HG02571 (cell line): ENCODE measurements around the gene HLA-DOA.

Experiments
- ATAC-seq: cut with Tn5 transposase; IDR thresholded peaks from one replicate; pipeline ENCODE4 v1.9.1; 2021; ENCODE audit warnings: mild to moderate bottlenecking, moderate library complexity; ENCODE audit not compliant: unreplicated experiment

The HLA-DOA gene

DNA sequence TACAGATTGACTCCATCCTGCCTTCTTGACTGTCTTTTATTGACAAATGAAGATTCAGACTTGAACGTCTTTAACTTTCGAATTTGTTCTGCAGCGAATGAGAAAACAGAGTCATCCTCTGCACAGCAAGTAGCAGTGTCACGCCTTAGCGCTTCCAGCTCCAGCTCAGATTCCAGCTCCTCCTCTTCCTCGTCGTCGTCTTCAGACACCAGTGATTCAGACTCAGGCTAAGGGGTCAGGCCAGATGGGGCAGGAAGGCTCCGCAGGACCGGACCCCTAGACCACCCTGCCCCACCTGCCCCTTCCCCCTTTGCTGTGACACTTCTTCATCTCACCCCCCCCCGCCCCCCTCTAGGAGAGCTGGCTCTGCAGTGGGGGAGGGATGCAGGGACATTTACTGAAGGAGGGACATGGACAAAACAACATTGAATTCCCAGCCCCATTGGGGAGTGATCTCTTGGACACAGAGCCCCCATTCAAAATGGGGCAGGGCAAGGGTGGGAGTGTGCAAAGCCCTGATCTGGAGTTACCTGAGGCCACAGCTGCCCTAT, 28.8 kb downstream of the HLA-DOA start:
- ATAC-seq, result no peak

DNA sequence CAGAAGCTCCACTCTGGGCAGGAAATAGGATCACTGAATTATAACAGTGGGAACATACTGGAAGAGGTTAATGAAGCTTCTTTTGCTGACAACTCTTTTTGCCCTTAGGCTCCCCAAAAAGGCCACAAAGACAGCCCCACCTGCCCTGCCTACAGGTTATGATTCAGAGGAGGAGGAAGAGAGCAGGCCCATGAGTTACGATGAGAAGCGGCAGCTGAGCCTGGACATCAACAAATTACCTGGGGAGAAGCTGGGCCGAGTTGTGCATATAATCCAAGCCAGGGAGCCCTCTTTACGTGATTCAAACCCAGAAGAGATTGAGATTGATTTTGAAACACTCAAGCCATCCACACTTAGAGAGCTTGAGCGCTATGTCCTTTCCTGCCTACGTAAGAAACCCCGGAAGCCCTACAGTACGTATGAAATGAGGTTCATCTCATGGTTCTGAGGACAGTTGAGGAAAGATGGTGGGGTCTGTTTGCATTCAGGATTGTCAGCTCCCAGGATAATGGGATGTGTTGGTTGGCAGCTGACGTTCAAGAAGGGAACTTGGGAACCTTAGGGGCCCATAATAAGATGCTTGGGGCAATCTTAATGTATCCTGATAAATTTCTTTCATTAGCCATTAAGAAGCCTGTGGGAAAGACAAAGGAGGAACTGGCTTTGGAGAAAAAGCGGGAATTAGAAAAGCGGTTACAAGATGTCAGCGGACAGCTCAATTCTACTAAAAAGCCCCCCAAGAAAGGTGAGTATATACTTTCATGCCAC, 29.5 kb downstream of the HLA-DOA start:
- ATAC-seq, result no peak

DNA sequence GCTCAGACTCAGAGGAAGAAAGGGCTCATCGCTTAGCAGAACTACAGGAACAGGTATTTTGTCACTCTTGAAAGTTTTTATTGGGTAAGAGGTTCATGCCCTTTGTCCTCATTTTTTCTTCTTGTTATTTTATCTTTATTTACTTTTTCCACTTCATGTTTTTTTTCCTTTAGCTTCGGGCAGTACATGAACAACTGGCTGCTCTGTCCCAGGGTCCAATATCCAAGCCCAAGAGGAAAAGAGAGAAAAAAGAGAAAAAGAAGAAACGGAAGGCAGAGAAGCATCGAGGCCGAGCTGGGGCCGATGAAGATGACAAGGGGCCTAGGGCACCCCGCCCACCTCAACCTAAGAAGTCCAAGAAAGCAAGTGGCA, 31.5 kb downstream of the HLA-DOA start:
- no peak for ATAC-seq

DNA sequence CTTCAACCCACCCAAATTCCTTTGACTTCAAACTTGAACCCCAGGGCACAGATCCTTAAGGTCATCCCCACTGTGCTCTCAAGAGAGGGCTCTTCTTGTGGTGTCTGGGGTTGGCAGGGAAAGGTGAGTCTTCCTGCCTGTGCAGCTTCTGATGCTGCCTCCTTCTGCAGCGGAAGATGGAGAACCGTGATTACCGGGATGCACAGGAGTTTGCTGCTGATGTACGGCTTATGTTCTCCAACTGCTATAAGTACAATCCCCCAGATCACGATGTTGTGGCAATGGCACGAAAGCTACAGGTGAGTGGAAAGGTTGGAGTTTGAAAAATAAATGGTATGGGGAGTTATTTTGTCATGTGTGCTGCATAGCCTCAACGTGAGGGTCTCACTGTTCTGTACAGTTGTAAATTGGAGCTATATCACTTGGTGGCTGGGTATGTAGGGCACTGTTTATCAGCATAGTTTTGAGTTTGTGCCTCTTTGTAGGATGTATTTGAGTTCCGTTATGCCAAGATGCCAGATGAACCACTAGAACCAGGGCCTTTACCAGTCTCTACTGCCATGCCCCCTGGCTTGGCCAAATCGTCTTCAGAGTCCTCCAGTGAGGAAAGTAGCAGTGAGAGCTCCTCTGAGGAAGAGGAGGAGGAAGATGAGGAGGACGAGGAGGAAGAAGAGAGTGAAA, 32.0 kb downstream of the HLA-DOA start:
- no peak for ATAC-seq

DNA sequence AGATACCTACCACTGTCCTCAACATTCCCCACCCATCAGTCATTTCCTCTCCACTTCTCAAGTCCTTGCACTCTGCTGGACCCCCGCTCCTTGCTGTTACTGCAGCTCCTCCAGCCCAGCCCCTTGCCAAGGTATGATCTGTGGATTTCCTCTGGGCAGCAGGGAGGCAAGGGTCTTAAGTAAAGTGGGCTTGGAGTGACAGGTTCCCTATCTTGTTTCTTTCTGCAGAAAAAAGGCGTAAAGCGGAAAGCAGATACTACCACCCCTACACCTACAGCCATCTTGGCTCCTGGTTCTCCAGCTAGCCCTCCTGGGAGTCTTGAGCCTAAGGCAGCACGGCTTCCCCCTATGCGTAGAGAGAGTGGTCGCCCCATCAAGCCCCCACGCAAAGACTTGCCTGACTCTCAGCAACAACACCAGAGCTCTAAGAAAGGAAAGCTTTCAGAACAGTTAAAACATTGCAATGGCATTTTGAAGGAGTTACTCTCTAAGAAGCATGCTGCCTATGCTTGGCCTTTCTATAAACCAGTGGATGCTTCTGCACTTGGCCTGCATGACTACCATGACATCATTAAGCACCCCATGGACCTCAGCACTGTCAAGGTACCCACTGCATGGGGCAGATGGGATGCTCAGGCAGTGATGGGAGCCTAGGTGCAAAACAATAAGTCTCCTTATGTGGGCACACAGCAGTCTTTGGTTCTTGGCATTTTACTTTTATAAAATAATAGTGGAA, 32.9 kb downstream of the HLA-DOA start:
- no peak for ATAC-seq

DNA sequence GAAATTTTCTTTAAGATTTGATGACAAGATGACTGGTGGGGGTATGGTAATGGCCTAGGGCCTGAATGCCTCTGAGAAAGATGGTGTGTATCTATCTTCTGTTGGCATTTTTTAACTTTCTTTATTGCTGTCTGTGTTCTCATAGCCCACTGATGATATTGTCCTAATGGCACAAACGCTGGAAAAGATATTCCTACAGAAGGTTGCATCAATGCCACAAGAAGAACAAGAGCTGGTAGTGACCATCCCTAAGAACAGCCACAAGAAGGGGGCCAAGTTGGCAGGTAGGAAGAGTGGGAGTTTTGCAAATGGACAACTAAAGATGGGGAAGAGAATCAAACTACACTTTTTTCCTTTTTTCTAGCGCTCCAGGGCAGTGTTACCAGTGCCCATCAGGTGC, 33.5 kb downstream of the HLA-DOA start:
- no peak for ATAC-seq

DNA sequence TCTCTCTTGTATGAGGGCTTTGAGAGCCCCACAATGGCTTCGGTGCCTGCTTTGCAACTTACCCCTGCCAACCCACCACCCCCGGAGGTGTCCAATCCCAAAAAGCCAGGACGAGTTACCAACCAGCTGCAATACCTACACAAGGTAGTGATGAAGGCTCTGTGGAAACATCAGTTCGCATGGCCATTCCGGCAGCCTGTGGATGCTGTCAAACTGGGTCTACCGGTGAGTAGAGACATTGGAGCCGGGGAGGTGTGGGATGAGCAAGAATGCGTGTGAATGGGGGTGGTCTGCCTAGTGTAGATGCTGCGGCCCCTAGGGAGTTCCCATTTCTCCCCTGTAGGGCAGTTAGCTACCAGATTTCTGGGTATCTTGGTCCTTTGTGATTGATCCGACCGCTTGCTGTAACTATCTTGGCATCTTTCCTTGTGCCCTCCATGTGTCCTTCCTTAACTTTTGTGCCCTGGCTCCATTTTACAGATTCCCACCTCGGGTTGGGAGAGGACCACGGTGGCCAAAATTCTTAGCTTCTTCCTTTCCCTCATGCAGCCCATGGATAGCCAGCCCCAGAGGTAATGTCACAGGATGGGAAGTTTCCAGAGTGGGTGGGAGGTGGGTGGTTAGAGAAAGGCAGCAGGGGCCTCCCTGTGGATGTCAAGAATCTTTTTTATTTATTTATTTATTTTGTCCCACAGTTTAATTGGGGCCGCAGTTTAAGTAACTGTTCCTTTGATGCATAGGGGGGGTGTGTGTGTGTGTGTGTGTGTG, 34.7 kb downstream of the HLA-DOA start:
- ATAC-seq, result no peak

DNA sequence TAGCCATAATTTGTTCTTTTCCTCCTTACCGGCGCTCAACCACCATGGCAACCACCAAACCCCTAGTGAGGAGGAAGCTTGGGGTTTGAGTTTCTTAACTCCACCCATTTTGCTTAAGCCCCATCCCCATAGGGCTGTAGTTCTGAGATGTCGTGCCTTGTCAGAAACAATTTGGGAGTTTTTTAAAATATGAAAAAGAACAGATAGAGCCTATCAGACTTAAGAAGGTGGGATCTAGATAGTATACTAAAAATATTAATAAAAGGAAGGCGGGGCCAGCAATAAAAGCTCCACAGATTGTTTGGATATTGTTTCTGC, 35.4 kb downstream of the HLA-DOA start:
- ATAC-seq, result no peak

DNA sequence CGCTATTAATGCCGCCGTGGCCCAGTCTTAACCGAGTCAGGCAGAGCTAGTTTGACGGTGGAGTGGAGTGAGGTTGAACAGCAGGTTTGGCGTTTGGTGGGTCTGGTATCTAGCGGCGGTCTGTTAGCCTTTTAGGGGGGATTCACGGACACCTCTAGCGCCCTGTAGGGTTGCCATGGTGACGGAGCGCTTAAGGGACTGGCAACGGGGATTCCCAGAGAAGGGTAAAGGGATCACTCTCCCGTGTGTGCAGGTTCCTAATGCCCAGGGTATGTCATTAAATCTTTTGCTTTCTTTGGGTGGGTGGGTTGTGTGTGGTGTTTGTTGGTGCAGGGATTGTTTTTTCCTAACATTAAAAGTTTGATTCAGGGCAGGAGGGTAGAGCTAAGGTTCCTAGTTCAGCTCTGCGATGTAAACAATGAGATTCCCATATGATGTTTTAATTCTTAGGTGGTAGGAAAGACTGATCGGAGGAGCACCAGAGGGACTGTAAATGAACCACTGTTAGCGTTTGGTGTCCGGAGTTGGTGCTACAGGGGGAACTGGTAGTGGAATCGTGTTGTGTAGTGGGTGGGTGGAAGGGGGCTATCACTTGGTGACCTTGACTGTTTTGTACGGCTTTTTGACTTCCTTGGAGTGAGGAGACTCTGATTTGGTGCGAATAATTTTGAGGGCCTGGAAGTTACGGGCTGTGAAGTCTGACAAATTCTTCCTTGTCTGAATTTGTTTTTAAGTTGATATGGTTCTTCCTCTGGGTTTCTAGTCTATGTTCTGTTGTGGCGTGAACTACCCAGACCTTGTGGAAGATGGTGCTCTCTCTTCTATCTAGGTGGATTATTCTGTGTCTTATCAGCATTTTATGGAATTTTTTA, 36.0 kb downstream of the HLA-DOA start:
- ATAC-seq, result no peak

DNA sequence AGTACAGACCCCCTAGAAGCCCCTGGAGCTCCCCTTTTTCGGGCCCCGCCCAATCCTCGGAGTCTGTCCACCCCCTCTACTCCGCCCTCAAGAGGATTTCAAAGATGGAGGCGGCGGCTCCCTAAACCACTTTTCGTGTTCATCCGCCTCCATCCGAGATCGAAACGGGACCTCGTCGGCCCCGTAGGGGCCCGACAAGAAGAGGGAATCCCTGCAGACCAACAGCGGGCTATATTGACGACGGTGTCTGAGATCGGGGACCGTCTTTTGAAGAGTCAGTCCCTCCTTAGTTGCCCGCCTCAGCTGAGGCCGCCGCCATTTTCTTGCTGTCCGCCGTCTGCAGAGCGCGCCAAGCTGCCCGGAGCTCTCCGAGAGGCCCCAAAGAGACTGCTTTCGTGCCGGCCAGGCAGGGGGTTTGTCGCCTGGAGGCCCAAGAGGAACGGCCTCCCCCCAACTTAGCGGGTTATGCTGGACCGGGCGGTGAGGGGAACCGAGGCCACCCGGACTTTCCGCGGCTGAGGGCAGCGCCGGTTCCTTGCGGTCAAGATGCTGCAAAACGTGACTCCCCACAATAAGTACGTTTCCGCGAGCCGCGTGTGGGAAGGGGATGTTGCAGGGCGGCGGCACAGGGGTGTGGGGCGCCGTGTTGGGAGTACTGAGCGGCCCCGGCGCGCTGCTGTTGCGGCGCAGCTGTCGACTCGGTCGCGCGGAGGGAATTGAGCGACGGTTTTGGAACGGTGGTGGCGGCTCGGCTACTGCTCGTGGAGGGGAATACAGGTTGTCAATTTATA, 36.8 kb downstream of the HLA-DOA start:
- no peak for ATAC-seq

DNA sequence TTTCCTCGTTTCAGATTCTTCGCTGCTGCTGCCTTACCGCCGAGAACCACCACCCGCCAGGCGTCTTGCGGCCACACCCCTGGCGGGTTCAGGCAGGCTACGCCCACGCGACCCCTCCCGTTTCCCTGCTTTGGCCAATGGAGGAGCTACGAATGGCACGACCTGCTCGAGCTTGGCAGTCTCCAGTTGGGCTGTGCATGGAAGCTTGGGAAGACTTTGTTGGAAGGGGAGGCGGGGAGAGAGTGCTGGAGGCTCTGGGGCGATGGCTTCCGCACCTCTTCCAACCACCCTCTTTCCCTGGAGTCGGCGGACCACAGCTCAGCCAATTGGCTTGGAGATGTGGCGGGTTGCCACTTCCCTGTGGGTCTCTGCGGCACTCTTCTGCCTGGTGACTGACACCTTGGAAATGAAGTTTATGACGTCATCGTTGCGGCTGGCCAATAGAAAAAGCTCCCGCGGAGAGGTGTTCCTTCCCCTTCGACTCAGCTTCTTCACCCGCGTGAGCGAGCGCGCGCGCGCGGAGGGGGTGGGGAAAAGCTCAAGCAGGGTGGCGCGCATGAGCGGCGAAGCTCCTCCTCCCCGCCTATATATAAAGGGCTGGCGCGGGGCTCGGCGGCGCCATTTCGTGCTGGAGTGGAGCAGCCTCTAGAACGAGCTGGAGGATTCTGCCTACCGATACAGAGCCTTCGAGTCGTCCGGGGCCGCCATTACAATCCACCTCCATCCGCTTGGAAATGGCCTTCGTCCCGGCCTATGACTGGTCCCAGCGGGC, 37.6 kb downstream of the HLA-DOA start:
- ATAC-seq, result peak; percentile 39

DNA sequence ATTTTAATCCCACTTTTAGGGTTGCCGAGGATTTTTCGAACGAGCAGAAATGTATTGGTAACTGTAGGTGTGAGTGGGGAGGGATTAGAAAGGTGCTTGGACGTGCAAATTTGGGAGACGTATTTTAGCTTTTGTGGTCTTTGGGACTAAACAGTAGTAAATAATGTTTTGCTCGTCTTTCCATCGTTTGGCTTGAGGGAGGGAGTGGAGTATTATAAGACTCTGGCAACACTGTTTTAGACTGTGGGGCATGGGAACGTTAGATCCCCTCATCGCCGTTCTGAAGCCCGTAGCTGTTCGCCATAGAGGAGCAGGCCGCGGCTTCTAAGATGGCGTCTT, 38.2 kb downstream of the HLA-DOA start:
- no peak for ATAC-seq

DNA sequence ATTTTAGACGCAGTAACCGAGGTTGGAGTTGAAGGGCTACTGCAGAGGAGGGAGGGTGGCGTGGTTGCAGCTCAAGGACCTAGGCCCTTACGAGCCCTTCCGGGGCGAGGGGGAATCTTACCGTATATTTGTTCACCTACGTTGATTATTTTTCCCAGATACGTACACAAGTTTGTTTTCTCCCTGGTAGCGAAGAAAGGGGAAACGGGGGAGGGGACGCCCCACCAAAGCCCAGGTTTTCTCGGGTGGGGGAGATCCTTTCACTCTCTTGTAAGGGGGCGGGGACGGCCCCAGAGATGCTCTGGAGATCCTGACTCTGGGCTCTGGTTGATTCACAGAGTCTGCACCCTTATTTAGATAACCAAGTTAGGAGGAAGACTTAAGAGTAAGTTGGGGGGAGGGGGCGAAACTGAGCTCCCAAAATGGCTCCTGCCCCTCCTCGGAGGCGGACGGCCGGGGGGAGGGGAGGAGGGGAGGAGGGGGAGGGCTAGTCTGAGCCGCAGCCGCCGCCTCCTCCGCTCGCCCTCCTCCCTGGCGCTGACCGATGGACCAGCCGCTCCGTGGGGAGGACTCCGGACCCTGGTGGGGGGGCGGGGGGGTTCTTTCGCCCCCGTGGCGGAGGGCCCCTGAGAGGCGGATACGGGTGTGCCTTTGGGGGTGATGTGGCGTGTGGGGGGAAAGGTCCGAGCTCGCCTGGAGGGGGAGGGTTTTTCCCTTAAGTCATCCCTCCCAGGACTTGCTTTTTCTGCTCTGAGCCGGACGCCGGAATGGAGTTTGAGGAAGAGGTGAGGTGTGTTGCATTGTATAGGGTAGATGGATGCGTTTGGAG, 38.8 kb downstream of the HLA-DOA start:
- no peak for ATAC-seq

DNA sequence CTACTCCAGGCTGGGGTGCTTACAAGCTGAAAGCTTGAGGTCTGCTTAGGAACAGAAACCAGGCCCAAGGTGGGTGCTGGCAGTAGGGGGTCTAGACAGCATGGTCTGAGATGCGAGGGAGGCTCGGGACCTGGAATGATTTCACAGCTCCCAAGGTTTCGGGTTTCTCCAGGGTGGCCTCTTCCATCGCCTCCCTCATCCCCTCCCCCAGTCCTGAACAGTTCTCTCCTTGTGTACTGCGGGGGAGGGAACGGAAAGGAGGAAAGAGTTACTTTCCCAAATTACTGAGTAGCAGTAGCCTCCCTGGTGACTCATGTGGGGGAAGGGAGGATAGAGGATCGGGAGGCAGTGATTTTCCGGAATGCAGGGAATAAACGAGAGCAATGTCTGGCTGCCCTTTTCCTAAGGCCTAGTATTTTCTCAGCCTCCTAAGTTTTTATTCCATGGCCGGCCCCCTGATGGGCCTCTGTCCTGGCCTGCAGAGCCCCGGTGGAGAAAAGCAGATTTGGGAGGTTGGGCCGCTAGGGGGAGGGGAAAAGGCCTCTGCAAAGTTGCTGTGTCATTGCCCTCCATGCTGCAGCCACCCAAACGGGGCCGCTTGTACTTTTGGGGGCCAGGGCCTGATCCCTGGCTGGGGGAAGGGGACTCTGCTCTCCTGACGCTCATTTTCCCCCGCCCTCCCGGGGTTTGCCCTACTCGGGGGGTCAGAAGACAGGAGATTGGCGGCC, 39.5 kb downstream of the HLA-DOA start:
- no peak for ATAC-seq

DNA sequence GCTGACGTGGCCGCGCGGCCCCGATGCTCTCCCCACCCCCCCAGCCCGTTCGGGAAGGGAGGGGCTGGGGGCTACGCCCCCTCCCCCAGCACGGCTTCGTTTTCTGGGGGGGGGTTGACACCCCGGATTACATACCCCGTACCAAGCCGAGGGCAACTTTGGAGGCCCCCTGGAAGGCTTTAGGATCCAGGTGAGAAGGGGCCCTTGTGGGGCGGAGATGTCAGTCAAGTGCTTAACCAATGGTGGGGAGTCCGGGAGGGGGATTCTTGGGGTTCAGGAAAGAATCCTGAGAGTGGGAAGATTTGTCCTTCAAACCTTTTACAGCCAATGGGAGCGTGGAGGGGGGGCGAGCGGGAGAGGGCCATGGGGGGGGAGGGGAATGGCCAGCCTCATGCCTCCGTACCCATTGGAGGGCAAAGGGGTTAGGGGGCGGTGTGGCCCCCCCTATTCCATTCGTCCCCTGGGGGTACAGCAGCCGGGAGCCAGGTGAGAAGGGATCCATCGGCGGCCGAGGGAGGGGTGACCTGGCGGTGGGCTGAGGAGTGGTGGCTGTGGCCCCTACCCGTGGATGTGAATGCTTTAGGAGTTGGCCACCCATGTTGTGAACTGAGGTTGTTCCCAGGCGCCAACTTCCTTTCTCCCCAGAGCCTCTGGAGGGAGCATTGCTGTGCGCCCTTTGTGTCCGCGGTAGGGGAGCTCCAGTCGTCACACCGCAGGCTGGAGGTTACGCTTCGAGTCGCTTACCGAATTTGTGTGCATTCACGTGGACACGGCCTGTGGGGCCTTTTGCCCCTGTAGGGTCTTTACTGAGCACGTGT, 40.3 kb downstream of the HLA-DOA start:
- no peak for ATAC-seq

DNA sequence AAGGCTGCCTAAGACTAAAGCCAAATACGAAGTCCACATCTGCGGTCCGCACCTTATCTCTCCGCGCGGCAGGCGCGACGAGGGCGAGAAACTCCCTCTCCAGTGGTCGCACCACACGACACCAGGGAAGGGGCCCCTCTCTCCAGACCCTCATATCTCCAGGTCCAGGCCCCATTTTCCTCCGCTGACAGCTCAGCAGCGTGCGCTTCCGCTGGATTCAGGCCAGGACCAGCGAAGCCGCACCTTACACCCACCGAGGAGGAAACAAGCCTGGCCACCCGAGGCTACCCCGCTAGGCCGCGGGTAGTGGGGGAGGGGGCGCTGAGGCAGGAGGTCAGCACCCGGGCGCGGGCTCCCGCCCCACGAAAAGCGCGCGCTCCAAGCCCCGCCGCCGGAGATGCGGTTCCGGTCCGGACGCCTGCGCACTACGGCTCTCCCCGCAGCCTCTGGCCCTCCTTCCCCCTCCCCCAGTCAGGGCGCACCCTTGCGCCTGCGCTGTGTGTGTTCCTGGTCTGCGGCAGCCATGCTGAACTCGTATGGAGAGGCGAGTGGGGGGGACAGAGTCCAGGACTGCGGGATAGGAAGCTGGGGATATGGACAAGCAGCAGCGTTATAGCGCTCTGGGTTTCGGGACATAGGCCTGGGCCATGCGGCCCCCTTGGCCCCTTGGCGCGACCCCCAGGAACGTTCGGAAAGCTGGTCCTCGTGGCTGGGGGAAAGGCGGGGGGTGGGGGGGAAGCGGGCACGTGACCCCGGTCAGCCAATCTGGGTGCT, 41.1 kb downstream of the HLA-DOA start, which contains the start of gene BRD2:
Gene BRD2 (plus strand): TSS at position 502 of the 774 bp plus-strand sequence. CDS start 4,305 bp downstream, outside the sequence.
- ATAC-seq, result peak; percentile 33
